KMS-11 (cell line): ENCODE measurements around the gene SEC14L3.

Source experiments
- H2AFZ ChIP-seq: fragments of 200-600 bp; sonication (generic); 2 replicates; pipeline ENCODE4 v1.6.1; 2016; ENCODE audit warnings: antibody characterized with exemption, mixed run types, low read depth
- H3K27ac ChIP-seq: fragments of 200-600 bp; sonication (generic); 2 replicates; pipeline ENCODE4 v1.6.1; 2016; ENCODE audit warnings: mild to moderate bottlenecking, mixed run types
- H3K27me3 ChIP-seq: fragments of 200-600 bp; sonication (generic); 2 replicates; pipeline ENCODE4 v1.6.1; 2017; ENCODE audit warnings: mild to moderate bottlenecking, low read depth, mixed run types, moderate library complexity; ENCODE audit not compliant: insufficient read depth
- H3K36me3 ChIP-seq: fragments of 200-600 bp; sonication (generic); 2 replicates; pipeline ENCODE4 v1.6.1; 2017; ENCODE audit warnings: mild to moderate bottlenecking, mixed run types; ENCODE audit not compliant: insufficient read depth
- H3K4me1 ChIP-seq: fragments of 200-600 bp; sonication (generic); 2 replicates; pipeline ENCODE4 v1.6.1; 2016; ENCODE audit warnings: mild to moderate bottlenecking, low read depth, mixed run types; ENCODE audit not compliant: poor library complexity, severe bottlenecking
- H3K4me2 ChIP-seq: fragments of 200-600 bp; sonication (generic); 2 replicates; pipeline ENCODE4 v1.7.0; 2016; ENCODE audit warnings: mild to moderate bottlenecking, mixed run types
- H3K4me3 ChIP-seq: fragments of 200-600 bp; sonication (generic); IDR thresholded peaks from 2 replicates; pipeline ENCODE4 v1.6.1; 2017; ENCODE audit warnings: low read depth, low read length, mixed read lengths; ENCODE audit not compliant: insufficient read depth
- H3K79me2 ChIP-seq: fragments of 200-600 bp; sonication (generic); 2 replicates; pipeline ENCODE4 v1.6.1; 2016; ENCODE audit warnings: low read depth, mixed run types; ENCODE audit not compliant: insufficient read depth
- H3K9ac ChIP-seq: fragments of 200-600 bp; sonication (generic); 2 replicates; pipeline ENCODE4 v1.6.1; 2016; ENCODE audit warnings: mild to moderate bottlenecking, mixed run types
- H4K20me1 ChIP-seq: fragments of 200-600 bp; sonication (generic); 2 replicates; pipeline ENCODE4 v1.6.1; 2016; ENCODE audit warnings: mild to moderate bottlenecking, mixed run types; ENCODE audit not compliant: insufficient read depth
- CTCF ChIP-seq: fragments of 200-600 bp; sonication (generic); conservative IDR thresholded peaks from 2 replicates; pipeline ENCODE4 v1.6.1; 2017; ENCODE audit warnings: low read depth, mild to moderate bottlenecking, antibody characterized with exemption, low read length, moderate library complexity, mixed read lengths

The SEC14L3 gene

GRCh38 chr22:30495041-30495784 is 23.4 kb upstream of the SEC14L3 start:
- Histone ChIP-seq H3K4me1 (no peaks in the 10 kb centered on the region), H3K4me2 (no peak overlapping the region), H4K20me1 (no peaks in the 10 kb centered on the region), H3K27ac (no peak overlapping the region), H3K36me3 (no peaks in the 10 kb centered on the region), H2AFZ (no peak overlapping the region), H3K79me2 (no peaks in the 10 kb centered on the region), H3K27me3 (peaks cover 57% of the 10 kb centered on the region), H3K9ac (no peak overlapping the region), H3K4me3 (no peak overlapping the region)
- no peak for TF ChIP-seq CTCF

GRCh38 chr22:30492144-30492543 is 20.3 kb upstream of the SEC14L3 start:
- Histone ChIP-seq H3K9ac (no peak overlapping the region), H3K27me3 (peaks cover 66% of the 10 kb centered on the region)

DNA sequence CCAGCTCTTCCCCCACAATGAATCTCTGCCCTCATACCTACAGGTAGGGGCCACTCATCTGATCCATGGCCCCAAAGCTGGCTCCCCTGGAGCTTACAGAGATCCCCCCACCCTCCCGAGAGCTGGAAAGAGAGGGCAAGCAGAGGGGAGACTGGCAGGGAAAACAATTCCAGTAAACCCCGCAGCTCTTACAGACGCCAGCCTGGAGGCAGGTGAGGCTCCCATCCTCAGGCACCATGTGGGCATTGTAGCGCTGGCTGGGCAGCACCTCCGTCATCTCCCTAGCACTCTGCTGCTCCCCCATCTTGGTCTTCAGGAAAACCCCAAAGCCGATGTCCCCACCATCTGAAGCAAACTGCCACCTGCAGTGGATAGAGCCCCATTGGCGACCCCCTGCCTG is 19.6 kb upstream of the SEC14L3 start:
- Histone ChIP-seq H3K27ac (no peak overlapping the region), H3K4me1 (no peaks in the 10 kb centered on the region), H3K4me2 (no peak overlapping the region), H3K9ac (no peak overlapping the region), H4K20me1 (no peaks in the 10 kb centered on the region), H3K27me3 (peaks cover 60% of the 10 kb centered on the region), H3K36me3 (no peaks in the 10 kb centered on the region), H3K79me2 (no peaks in the 10 kb centered on the region), H2AFZ (no peak overlapping the region), H3K4me3 (no peak overlapping the region)
- TF ChIP-seq CTCF, result no peak

More at GRCh38 chr22:30492144-30492543, 20.3 kb upstream of the SEC14L3 start:
- Histone ChIP-seq H3K4me1 (no peaks in the 10 kb centered on the region), H2AFZ (no peak overlapping the region), H4K20me1 (no peaks in the 10 kb centered on the region), H3K4me3 (no peak overlapping the region), H3K4me2 (no peak overlapping the region), H3K79me2 (no peaks in the 10 kb centered on the region), H3K27ac (no peak overlapping the region), H3K36me3 (no peaks in the 10 kb centered on the region)
- TF ChIP-seq CTCF, result no peak

DNA sequence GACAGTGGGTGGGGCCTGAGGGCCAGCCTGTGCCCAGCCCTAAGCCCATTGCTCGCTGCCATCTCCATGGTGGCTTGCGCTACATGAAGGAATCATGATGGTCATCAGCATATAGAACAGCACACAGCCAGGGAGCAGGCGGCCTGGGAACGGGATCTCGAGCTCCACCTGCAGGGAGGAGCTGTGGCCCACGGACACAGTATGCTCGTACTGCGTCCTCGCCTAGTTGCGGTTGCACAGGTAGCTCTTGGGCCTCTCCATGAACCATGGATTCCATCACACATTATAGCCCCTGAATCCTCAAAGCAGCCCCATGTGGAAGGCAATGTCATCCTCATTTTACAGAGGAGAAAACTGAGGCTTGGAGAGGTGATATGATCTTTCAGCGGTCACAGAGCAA is 18.6 kb upstream of the SEC14L3 start:
- no peaks in the 10 kb centered on the region for H3K36me3 ChIP-seq
- H4K20me1 ChIP-seq, result no peaks in the 10 kb centered on the region
- no peak overlapping the region for H3K4me2 ChIP-seq
- no peak overlapping the region for H2AFZ ChIP-seq
- H3K9ac ChIP-seq, result no peak overlapping the region
- H3K4me3 ChIP-seq, result no peak overlapping the region
- no peaks in the 10 kb centered on the region for H3K79me2 ChIP-seq
- no peaks in the 10 kb centered on the region for H3K4me1 ChIP-seq
- H3K27ac ChIP-seq, result no peak overlapping the region
- peaks cover 54% of the 10 kb centered on the region for H3K27me3 ChIP-seq
- TF ChIP-seq CTCF, result no peak
